ENCODE results near the gene VWA3A. TPM values are rescaled to one million over a fixed set of nuclear protein-coding genes. Genes with fewer than 3 reads are reported as not detected.
A peak's percentile ranks its signal among the peaks of the same experiment; 100 is the strongest.

Gene VWA3A
- total and polyA plus RNA-seq, 2 of the 8 experiments (the other 6 are each of a cell fraction or from before 2014, with no cell fraction given): 0.05 TPM; not detected in 1

- TF ChIP-seq MAX (IDR thresholded peaks at IDR 0.05) (0 out of 2 replicates have a peak, but pooled peaks have one; percentile 53), HDAC2 (IDR thresholded peaks at IDR 0.05; ENCODE audit: borderline replicate concordance in 1 of 2, low read depth in 2 of 2, low read length in 2 of 2) (peak in 1 of 2 experiments; percentile 69; a peak in 1 of 4 replicates), KDM1A (IDR thresholded peaks at IDR 0.05; ENCODE audit: borderline replicate concordance, low read length) (no peak), CHD1 (IDR thresholded peaks at IDR 0.05; ENCODE audit: low read depth, low read length) (no peak), KDM4A (IDR thresholded peaks at IDR 0.05; ENCODE audit: low read depth, low read length, severe bottlenecking) (peak; percentile 95), EGR1 (IDR thresholded peaks at IDR 0.05; ENCODE audit: borderline replicate concordance, low read depth, low read length) (peak; percentile 97), SIN3A (conservative IDR thresholded peaks at IDR 0.05 in 1 of 2, IDR thresholded peaks at IDR 0.05 in 1 of 2; ENCODE audit: low read depth in 1 of 2, low read length in 2 of 2) (peak in 1 of 2 experiments; percentile 40; a peak in 2 of 4 replicates), SIX5 (IDR thresholded peaks at IDR 0.05; ENCODE audit: low read depth, low read length) (no peak), RBBP5 (IDR thresholded peaks at IDR 0.05; ENCODE audit: borderline replicate concordance, low read depth, low read length) (peak; percentile 53; the same call in 1 of the 2 replicates), MAFK (IDR thresholded peaks at IDR 0.05; ENCODE audit: low read depth, low read length) (no peak), EP300 (IDR thresholded peaks at IDR 0.05; ENCODE audit: borderline replicate concordance in 1 of 2, low read depth in 2 of 2, low read length in 2 of 2) (peak in 1 of 2 experiments; percentile 55; a peak in 1 of 3 replicates), SUZ12 (IDR thresholded peaks at IDR 0.05; ENCODE audit: low read length) (no peak), ASH2L (IDR thresholded peaks at IDR 0.05; ENCODE audit: low read length) (peak; percentile 68), POLR2A (IDR thresholded peaks at IDR 0.05; ENCODE audit: control extremely low read depth in 1 of 2, low read depth in 2 of 2, low read length in 2 of 2) (peak in 1 of 2 experiments; percentile 61; a peak in 2 of 3 replicates), USF2 (IDR thresholded peaks at IDR 0.05; ENCODE audit: low read length) (no peak), BACH1 (IDR thresholded peaks at IDR 0.05; ENCODE audit: low read length) (peak; percentile 66; the same call in 1 of the 2 replicates), TCF12 (IDR thresholded peaks at IDR 0.05; ENCODE audit: low read depth, low read length) (no peak), FOSL1 (IDR thresholded peaks at IDR 0.05; ENCODE audit: insufficient read depth, low read depth, low read length) (no peak)
Measured at GRCh38 chr16:22190081-22190775, 97.9 kb downstream of the VWA3A start (continued).

Data from H1 (cell line).